Kasumi-1 (cell line): ENCODE results near the gene DIAPH2.
"Not testable (repeated sequence)": the region's sequence is repeated elsewhere in the genome, so short reads cannot be mapped to it uniquely, and the experiment has no call there.

ENCODE experiments used
- DNase-seq, 2 experiments: peaks; one replicate each; lab custom pipeline; 2025; lab: John Stamatoyannopoulos, UW

The DIAPH2 gene

GRCh38 chrX:97389761-97390192 lies 705.1 kb downstream of the DIAPH2 start:
- DNase-seq: no peak

- DNase-seq: no peak
Observed at GRCh38 chrX:97397371-97397770, 712.7 kb downstream of the DIAPH2 start.

DNA sequence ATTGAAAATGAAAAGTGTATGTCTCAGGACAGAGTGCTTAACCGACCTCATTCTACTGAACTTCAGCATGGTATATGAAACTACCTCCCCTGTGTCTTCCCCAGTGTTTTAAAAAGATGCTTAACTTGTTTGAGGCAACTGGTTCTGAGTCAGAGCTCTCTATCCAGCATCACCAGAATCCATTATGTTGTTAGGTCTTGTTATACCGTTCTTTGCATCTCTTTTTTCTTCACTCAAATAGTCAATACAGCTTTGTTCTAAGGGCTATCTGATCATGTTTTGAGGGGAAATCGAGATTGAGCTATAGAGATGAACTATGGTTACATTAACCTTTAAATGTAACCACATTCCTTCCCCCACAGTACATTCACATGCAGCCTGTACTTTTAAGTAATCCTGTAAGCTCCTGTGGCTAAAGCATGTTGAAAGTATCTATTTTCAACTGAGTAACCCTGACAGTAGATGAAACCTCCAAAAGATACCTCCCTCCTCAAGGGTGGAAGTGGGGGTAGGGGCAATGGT lies 713.4 kb downstream of the DIAPH2 start:
- no peak for DNase-seq

- DNase-seq: no peak
Observed at GRCh38 chrX:97399400-97399799, 714.8 kb downstream of the DIAPH2 start.

DNA sequence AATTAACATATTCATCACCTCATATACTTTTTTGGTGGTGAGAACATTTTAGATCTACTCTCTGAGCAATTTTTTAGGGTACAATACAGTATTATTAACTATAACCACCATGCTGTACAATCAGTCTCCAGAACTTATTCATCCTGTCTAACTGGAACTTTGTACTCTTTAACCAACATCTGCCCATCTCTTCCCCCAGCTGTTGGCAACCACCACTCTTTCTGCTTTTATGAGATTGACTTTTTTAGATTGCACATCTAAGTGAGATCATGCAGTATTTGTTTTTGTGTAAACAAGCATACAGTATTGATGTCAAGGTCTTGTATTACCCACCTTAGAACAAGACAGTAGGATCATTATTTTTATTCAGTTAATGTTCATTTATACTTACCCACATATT lies 715.9 kb downstream of the DIAPH2 start:
- no peak for DNase-seq

- DNase-seq: no peak
Observed at GRCh38 chrX:97401154-97401553, 716.5 kb downstream of the DIAPH2 start.

- DNase-seq: no peak
Observed at GRCh38 chrX:97401586-97402136, 717.0 kb downstream of the DIAPH2 start.

GRCh38 chrX:97402333-97402732 lies 717.7 kb downstream of the DIAPH2 start:
- no peak for DNase-seq

DNA sequence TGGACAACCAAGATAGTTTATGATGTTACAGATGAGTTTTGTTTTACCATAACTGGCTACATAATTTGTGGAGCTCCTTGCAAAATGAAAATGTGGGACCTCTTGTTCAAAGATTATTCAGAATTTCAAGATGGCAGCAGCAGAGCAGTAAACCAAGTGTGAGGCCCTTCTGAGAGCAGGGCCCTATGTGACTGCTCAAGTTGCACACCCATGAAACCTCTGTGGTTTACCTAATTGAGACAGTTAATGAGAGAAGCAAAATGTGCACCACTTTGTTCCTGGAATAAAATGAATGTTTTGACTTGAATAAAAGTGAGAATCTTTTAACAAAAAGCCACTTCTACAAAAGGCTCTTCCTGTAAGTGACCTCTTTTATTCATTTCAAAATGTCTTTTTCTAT lies 718.3 kb downstream of the DIAPH2 start:
- DNase-seq: no peak

DNA sequence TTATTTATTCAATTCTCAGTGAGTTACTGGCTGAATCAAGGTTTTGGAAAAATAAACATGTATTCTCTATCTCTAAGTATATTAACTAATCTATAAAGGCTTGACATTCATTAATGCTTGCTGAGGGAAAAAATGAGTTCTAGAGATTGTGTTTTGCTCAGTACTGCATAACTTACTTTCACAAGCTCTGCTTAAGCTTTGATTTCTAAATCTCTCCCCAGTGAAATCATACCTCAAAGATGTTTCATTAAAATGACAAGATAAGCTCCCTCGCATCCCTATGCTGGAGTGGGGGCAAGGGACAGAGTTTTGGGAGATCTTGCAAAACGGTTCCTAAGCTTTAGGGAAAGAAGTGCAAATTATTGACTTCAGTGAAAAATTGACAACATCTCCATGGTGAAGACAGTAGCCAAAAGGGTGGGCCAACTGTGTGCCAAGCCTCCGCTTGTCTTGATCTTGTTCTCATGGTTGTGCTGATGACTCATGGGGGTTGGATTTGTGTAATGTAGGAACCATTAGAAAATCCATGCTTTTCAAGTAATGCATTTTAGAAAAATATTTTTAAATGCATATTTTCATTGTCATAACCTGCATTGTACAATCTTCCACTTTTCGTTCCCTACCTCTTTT lies 720.5 kb downstream of the DIAPH2 start:
- DNase-seq: no peak

DNA sequence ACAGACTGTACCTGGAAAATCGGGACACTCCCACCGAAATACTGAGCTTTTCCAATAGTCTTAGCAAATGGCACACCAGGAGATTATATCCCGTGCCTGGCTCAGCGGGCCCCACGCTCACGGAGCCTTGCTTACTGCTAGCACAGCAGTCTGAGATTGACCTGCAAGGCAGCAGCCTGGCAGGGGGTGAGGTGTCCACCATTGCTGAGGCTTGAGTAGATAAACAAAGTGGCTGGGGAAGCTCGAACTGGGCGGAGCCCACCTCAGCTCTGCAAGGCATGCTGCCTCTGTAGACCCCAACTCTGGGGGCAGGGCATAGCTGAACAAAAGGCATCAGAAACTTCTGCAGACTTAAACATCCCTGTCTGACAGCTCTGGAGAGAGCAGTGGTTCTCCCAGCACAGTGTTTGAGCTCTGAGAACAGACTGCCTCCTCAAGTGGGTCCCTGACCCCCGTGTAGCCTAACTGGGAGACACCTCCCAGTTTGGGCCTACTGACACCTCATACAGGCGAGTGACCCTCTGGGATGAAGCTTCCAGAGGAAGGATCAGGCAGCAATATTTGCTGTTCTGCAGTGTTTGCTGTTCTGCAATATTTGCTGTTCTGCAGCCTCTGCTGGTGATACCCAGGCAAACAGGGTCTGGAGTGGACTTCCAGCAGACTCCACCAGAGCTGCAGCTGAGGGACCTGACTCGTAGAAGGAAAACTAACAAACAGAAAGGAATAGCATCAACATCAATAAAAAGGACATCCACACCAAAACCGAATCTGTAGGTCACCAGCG lies 725.2 kb downstream of the DIAPH2 start:
- not testable (repeated sequence) for DNase-seq

GRCh38 chrX:97416461-97416860 lies 731.8 kb downstream of the DIAPH2 start:
- DNase-seq: peak in 1 of 2 experiments; percentile 1

DNA sequence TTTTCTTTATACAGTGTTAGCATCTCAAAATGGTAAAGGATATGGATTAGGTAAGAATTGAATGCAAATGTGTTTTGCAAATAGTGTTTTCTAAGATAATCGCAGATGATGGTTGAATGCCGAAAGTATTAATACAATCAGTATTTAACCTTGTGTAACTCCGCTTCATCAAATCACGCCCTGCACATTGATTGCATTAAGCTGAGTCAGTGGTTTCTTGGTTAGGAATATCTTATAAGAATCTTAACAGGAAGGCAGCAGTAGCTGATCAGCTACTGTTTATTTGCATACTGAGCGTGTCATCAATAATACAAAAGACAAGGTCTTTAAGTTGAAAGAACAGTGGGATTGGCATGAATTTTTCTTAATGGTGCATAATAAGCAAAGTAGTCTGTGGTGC lies 744.5 kb downstream of the DIAPH2 start:
- no peak for DNase-seq

DNA sequence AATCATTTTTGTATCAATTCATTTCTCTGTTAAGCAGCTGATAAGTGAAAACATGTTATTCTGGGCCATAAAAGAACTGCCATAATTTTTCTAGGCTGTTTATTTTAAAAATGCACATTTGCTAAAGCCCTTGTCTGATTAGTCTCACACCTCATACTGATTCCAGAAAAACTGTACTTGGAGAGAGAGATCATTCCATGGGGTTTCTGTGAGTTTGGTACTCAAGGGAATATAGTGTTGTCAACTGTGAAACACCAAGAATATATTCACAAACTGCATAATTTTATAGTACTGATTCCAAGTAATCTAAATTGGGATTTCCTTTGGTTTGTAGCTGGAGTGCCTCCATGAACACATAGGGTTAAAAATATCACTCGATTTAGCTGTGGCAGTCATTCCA lies 746.6 kb downstream of the DIAPH2 start:
- DNase-seq: no peak

- DNase-seq: peak in 1 of 2 experiments; percentile 3
Observed at GRCh38 chrX:97446298-97446882, 761.7 kb downstream of the DIAPH2 start.

GRCh38 chrX:97447306-97447705 lies 762.7 kb downstream of the DIAPH2 start:
- DNase-seq: no peak

DNA sequence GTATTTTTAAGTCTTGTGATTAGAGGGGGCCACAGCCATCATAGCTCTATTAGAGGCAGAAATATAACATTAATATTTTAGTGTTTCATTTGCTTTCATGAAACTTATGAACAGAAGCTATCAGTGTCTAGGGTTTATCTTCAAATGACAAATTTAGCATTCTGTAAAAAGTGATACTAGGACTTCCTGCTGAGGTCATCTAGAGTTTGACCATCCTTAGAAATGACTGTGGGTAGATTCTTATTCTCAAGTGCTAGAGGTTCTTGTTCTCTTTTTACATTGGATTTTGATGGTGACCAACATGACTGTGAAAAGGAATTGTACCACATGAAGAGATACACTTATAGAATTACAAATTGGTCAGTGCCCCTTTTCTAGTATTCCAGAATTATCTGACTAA lies 767.6 kb downstream of the DIAPH2 start:
- no peak for DNase-seq

DNA sequence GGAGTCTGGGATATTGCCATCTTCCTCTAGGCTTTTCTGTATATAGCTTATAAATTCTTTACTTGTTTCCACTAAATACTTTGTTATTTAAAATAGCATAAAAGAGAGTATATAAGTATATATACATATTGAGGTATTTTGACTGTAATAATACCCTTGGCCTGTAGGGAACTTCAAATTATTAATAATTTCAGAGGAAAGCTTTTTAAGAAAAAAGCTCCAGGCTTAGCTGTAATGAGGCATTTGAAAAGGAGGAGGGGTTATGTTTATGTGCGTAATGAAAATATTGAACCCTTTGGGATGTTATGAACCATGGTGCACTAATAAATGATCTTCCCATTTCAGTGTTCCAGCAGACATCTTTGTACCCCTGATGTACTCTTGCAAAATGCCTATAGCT lies 777.1 kb downstream of the DIAPH2 start:
- DNase-seq: peak in 1 of 2 experiments; percentile 0

DNA sequence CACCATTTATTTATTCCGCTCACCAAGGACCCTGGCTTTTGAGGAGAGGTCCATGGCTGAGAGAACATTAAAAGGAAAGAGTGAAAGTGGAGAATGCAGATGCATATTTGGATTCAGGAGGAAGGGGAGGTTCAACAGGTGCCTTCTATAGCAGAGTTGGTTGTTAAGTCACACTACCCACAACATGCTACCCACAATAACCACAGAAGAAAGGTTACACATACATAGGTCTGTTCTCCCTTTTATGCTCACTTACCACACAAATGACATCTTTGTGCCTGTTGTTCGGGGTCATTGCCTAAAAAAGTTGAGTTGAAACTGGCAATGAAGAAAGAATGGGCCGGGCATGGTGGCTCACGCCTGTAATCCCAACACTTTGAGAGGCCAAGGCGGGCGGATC lies 786.4 kb downstream of the DIAPH2 start:
- no peak for DNase-seq

- DNase-seq: no peak
Observed at GRCh38 chrX:97474933-97475332, 790.3 kb downstream of the DIAPH2 start.

DNA sequence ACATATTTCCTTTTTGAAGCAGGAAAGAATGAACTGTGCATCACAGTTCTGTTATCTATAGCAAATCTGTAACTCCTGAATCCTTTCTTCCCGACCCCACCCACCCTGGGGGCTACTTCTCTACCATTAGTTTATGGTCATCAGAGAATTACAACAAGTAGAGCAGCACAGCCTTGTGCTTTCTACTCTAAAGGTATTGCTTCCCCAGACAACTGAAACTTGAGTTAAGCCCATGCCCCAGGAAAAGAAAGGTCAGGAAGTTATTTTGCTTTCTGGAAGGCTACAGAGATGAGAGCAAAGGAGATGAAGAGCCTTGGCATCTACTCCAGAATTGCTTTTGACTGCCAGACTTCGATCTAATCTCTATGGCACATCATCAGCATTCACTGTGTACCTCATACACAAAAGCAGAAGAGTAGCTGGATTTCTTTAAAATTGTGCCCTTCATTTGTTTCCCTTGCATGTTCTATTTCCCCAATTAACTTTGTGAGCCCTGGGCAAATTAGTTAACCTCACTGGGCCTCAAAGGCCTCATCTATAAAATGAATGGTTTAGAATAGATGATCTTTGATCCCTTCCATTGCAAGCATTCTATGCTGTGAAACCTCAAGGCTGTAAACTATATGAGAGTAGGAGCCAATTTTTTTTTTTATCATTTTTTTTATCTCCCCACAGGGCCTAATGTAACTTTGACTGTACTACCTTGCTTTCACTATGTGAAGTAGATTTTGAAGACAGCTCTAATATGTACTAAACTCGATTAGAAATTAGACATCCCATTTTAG lies 794.7 kb downstream of the DIAPH2 start:
- DNase-seq: no peak

- no peak for DNase-seq
Observed at GRCh38 chrX:97481228-97481627, 796.6 kb downstream of the DIAPH2 start.
